ENCODE measurements around the gene NOX3. TPM values are rescaled to one million over a fixed set of nuclear protein-coding genes. Genes with fewer than 3 reads are reported as not detected.

The NOX3 gene
- total RNA-seq, 1 donor from 2014 or later = not detected

DNA sequence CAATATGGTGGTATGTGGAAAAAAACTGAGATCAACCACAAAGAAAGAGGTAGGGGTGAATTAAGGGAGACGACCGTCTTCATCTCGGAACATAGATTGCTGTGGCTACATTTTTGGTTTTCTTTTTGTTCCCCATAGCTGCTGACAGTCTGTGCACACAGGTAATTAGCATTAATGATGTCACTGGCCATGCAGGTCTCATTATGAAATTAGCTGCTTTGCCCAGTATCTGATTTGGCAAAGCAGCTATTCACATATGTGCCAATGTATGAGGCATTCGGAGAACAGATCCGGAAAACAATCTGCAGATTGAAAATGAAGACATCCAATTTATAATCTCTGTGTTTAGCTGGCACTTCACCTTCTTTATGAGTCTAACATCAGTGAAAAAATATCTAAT lies 13.1 kb downstream of the NOX3 start:
- DNase-seq (ENCODE audit: missing footprints) = no peak
- intact Hi-C loops (cut with DNase I) = no loop called here
- ATAC-seq = no peak

DNA sequence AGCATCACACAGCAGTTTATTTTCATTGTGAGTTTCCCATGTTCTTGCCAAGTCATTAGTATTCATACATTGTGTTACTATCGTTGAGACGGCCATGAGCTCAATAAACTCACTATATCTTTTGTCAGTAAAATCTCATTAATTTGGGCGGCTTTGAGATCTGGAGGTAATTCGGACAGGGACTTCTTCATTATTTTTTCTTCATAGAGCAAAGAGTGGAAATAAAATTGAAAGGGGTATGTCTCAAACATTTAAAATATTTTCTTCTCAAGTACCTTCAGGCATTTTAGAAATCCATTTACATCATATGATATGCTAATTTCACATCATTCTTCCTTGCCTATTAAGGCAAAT lies 14.6 kb downstream of the NOX3 start:
- DNase-seq (ENCODE audit: missing footprints) (no peak), ATAC-seq (no peak)
- intact Hi-C loops (cut with DNase I) = no loop called here

DNA sequence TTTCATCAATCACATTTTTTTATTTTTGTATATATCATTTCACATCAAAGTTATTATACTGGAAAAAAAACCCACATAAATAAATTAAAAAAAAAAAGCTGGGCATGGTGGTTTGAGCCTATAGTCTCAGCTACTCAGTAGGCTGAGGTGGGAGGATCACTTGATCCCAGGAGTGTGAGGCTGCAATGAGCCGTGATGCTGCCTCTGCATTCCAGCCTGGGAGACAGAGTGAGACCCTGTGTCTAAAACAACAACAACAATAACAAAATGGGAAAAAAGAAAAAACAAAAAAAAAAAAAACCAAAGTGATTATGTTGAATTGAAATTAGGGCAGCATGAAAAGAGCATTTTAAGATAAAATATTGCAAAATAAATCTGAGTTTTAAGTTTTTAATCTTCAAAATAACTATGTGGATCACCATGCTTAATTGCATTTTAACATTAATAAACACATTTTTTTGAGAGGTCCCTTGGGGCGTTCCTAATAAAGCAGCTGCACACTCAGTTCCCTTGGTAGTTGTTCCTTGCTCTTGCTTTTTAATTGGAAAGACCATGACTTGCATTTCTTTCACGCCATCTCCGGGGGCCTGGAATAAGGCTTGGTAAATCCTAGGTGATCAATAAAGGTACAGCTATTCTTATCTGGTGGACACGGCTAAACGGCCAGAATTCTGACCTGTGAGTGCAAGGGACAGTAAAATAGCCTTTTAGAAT lies 15.1 kb downstream of the NOX3 start:
- intact Hi-C loops (cut with DNase I) = no loop called here
- DNase-seq (ENCODE audit: missing footprints) (no peak), ATAC-seq (no peak)

DNA sequence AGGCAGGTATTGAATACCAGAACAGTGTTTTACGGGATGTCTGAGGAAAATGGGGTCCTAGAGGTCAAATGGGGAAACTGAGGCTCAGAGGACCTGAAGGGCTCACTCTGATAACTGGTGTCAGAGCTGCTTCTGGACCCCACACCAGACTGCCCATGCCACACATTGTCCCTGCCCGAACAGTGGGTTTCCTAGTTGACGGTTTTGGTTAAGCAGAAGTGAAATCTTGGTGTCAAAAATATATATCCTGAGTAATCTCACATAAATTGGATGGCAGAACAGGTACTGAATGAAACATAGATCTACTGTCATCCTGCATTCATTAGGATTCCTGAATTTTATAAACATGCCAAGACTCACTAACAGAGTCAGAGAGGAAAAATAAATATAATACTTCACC lies 16.3 kb downstream of the NOX3 start:
- intact Hi-C loops (cut with DNase I) = no loop called here
- ATAC-seq (no peak), DNase-seq (ENCODE audit: missing footprints) (no peak)

DNA sequence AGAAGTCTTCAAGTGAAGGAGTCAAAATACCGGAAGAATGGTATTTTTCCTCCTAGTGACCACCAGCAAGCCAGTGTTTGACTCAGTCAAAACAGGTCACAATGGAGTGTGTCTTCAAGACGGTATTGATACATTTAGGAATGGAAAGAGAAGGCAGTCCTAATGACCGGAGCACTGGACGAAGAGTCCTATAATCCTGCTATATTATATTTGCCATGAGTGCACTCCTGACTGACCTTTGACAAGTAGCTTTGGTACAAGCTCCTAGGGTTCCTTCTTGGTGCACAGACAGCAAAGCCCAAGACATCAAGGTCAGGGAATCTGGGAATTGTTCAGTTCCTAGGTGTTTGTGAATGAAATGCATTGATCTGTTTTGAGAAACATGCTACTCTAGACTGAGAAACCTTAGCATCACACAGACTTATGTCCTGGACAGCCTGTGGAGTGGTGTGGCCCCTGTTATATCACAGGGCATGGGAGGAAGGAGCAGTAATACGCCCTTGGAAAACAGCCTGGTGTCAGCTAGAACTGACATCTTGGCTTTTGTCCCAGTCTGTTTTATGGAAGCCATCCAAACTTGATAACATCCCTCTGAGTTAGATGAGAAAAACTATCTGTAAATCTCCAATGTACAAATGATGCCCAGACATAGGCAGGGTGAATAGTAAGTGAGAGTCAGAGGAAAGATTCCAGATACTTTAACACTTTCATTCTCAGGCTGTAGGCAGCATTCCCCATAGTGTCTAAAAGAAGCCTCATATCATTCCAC lies 18.5 kb downstream of the NOX3 start:
- no peak for DNase-seq (ENCODE audit: missing footprints)
- no peak for ATAC-seq
- intact Hi-C loops (cut with DNase I) = no loop called here

DNA sequence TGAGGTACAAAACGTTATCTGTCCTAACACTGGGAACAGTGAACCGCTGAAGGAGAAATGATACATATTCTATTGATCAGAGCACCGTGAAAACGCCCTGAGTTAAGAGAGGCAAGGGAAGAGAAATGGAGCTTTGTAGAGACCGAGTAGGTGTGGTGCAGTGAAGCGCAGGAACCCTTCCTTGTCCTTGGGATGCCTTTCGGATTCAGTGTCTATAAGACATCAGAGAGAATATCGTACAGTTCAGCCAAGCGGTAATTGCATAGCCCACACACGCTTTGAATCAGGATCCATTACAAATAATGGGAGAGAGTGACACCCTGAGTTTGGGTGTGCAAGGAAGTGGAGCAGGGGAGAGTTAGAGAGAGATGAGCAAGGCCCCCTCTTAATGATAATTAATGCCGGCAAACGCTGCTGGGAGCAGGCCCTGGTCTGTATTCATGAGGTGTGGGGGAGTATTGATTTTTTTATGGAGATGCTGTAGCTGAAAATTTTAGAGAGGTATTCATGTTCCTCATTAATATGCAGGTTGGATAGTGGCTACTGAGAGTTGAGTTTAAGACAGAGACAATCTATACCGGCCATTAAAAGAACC lies 20.7 kb downstream of the NOX3 start:
- DNase-seq (ENCODE audit: missing footprints) (no peak), ATAC-seq (no peak)
- intact Hi-C loops (cut with DNase I) = no loop called here

DNA sequence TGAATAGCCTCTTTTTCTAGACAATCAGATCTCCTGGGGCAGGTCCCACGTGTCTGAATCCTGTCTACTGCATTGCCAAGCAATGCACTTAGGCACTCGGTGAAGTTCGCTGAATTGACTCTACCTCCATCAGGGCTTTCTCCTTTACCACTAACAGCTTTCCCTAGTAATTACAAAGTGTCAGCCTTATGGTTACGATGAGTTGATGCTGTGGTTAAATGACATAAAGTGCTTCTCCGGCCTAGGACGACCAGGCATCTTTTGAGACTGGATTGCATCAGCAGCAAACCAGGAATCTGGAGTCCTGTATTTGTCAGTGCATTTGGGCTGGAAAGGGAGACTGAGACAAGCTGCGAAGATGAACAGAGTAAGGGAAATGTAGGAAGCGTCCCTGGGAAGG lies 21.5 kb downstream of the NOX3 start:
- no peak for DNase-seq (ENCODE audit: missing footprints)
- intact Hi-C loops (cut with DNase I) = no loop called here
- no peak for ATAC-seq

DNA sequence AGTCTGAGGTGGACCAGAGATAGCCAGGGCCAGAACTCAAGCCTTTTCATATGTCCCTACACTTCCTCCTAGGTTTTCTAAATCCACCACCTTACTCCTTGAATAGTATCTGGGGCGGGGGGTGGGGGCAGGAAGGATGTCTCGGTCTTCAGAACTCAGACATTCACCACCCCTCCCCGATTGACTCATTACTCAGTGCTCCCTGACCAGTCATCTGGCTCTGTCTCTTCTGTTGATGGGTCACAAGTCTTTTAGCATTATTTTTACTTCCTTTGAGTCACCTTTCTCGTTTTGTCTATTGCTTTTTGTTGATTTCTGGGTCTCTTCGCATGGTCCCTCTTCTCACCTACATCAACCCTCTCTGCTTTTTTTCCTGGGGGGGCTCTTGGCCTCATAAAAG lies 23.3 kb downstream of the NOX3 start:
- DNase-seq (ENCODE audit: missing footprints) (no peak), ATAC-seq (no peak)
- intact Hi-C loops (cut with DNase I) = no loop called here

DNA sequence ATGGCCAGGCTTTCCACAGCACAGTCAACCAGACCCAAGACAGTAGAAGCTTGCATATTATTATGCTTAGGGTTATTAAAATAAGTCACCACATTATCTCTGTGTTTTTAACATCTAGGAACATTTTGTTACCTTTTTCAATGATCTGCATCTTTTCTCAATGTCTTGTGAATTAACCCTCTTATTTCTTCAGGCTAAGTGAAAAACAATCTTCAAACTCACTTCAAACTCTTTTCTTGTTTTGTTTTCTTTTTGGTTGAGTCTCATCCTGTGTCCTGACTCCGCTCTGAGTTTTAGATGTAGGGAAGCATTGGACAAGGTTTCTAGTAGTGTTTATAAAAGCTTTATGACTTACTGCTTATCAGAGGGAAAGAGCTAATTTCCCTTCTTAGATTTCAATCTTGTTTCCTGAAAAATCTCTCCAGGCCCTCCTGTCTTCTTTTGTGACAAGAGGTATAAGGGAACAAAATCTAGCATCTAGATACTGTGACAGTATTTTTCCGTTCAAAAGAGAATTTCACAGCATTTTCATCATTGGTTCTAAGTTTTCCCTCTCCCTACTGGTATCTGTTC lies 26.2 kb downstream of the NOX3 start:
- intact Hi-C loops (cut with DNase I) = no loop called here
- DNase-seq (ENCODE audit: missing footprints) = no peak
- no peak for ATAC-seq

DNA sequence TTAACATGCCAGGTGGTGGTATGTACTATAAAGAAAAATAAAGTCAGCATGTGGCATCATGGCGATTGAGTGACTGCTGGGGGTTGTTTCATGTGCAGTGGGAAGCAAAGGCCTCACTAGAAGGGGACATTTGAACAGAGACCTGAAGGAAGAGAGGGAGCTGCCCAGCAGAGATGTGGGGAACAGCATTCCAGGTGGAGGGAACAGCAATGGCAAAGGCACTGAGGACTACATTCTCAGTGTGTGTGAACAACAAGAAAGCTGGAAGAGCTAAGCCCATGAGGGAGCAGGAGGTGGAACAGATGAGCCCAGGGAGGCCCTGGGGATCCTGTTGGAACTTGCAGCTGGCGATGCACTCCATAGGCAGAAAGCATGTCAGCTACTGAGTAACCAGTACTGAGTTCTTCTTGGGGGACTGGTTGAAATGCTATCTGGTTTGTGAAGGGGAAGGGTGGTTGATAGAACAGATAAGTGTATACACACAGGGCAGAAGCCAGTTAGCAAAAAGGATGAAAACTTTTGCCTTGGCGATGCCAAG lies 29.2 kb downstream of the NOX3 start:
- intact Hi-C loops (cut with DNase I) = no loop called here
- no peak for DNase-seq (ENCODE audit: missing footprints)
- ATAC-seq = no peak

DNA sequence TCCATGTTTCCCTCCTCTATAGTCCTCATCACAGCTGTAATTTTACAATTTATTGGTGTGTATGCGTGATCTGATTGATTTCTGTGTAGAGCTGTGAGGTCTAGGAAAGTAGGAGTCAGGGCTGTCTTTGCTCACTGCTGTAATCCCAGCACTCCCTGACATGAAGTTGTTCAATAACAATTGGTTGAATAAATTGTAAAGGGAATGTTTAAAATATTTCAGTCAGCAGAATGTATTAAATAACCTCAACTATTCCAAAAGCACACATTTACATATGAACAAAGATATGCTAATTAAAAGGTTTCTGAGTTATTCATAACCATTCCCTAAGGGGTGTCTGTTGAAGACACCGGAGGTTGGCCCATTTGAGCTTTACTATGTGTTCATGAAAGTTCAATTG lies 31.5 kb downstream of the NOX3 start:
- DNase-seq (ENCODE audit: missing footprints) (no peak), ATAC-seq (no peak)
- intact Hi-C loops (cut with DNase I) = no loop called here

DNA sequence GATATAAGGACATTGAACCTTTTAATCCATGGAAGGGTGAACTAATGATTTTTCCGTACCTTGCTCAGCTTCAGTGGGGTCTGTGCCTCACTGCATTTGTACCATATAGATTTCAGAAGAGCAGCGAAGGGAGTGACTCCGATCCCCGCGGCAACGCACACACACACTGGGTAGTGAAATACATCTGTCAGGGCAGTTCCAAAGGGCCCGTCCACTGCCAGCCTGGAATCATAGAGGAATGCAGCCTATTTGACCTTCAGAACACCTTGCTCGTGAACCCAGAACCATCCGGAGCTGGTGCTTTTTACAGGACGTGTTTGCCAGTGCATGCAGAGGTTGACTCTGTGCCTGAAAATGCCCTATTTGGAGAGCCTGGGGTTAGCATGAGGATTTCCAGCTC lies 33.0 kb downstream of the NOX3 start:
- ATAC-seq (no peak), DNase-seq (ENCODE audit: missing footprints) (no peak)
- intact Hi-C loops (cut with DNase I) = no loop called here

DNA sequence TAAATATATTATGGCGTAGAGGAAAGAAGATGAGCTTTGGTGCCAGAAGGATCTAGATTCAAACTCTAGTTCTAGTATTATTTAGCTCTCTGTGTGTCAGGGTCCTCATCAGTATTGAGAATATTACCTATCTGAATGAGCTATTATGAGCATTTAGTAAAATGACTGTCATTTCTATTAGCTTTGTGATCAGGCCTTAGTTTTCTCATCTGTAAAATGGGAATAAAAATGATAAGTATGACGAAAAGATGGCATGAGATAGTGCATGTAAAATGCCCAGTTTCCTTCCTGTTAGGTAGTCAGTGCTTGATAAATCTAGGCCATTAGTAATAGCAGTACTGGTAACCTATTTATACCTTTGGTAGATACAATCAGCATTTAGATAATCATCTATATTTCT lies 35.1 kb downstream of the NOX3 start:
- intact Hi-C loops (cut with DNase I) = no loop called here
- no peak for DNase-seq (ENCODE audit: missing footprints)
- no peak for ATAC-seq

DNA sequence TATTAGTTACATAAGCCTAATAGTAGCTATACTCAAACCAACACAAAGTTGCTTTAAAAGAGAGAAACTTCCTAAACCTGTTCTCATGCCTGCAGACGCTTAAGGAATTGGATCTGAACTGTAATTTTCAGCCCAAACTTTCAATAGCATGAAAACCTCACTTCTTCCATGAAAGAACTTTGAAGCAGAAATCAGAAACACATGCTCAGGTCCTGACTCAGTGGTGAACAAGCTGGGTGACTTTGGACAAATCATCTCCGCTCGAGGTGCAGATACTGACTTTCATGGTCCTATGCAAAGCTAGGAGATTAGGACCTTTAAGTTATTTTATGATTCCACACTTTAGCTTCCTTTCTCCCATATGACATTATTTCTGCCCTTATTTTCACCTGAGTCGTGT lies 36.5 kb downstream of the NOX3 start:
- no peak for DNase-seq (ENCODE audit: missing footprints)
- intact Hi-C loops (cut with DNase I) = no loop called here
- no peak for ATAC-seq

DNA sequence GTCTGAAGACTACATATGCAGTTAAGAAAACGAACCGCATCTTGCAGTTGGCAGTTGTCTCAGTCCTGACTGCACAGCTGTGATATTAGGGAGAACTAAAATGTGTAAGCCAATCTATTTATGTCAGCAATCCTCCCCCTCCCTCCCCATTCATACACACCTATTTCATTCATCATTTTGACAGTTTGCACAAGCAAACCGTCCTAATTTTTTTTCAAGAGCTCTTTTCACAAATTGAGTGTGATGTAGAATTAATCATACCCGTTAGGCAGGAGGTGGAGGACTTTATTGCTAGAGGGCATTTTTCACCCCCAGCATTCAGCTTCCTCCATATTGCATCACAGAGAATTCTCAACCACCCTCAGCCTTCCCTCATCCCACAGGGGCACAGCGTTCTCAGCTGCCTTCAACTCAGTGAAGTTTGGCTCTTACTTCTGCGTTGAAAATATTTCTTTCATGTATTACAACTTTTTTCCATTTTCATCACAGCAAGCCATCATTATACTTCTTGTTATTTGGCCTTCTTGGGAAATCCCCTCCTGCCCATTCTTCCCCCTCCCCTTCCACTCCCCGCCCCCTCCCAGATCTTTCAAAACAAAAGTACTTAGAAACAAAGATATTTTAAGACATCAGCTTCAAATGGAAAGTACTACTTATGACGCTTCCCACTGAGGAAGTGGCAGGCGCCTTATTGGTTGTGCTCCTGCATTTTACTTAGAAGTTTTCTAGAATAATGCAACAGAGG lies 37.5 kb downstream of the NOX3 start:
- intact Hi-C loops (cut with DNase I) = no loop called here
- no peak for DNase-seq (ENCODE audit: missing footprints)
- no peak for ATAC-seq

DNA sequence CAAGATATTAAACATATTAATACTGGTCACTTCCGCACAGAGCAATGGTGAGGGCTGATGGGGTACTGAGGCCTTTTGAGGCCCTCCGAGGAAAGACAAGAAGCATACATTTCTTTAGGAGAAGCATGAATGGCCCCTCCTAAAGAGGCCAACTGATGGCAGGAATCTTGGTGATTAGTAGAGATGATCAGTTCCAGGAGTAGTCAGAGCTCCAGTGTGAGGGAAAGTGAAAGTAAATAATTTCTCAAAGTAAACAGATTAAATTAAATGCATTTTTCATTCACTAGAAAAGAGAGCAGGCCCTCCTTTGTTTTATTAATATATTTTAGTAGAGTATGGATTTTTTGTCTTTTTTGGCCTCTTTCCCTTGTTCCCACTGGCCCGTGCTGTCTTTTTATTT lies 38.2 kb downstream of the NOX3 start:
- ATAC-seq = no peak
- DNase-seq (ENCODE audit: missing footprints) = no peak
- intact Hi-C loops (cut with DNase I) = no loop called here

DNA sequence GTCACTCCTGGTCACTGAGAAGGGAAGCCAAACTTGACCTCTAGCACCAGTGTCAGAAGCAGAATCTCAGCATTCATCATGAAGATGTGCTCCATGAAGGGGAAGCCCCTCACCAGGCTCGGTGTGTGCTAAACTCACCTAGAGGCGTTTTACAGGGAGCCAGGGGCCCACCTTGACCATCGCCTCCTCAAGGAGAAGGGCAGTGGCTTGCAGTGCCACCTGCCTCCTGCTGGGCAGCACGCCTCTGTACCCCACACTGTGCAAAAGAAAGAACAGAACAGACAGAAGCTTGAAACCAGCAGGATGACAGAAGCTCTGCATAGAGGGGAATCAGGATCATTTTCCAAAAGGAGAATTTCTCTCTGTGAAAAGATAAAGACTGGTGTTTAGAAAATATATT lies 39.7 kb downstream of the NOX3 start:
- DNase-seq (ENCODE audit: missing footprints) = no peak
- ATAC-seq = no peak
- intact Hi-C loops (cut with DNase I) = no loop called here

DNA sequence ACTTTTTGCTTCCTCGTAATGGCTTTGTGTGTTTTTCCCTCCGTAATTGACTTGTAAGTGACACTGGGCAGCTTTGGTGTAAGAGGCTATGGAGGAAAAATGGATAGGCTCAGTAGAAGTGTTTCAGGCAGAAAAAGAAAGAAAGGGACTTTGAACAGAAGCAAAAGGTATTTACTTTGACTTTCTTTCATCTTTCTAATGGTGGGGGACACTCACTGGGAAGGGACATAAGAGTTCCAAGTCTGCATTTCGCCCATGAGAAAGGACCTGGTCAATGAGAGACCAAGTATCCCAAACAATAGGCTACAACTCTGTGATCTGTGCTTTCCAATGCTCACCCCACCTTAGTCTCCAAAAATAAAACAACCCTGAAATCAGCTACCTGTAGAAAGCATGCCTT lies 41.6 kb downstream of the NOX3 start:
- intact Hi-C loops (cut with DNase I) = no loop called here
- DNase-seq (ENCODE audit: missing footprints) (no peak), ATAC-seq (no peak)

DNA sequence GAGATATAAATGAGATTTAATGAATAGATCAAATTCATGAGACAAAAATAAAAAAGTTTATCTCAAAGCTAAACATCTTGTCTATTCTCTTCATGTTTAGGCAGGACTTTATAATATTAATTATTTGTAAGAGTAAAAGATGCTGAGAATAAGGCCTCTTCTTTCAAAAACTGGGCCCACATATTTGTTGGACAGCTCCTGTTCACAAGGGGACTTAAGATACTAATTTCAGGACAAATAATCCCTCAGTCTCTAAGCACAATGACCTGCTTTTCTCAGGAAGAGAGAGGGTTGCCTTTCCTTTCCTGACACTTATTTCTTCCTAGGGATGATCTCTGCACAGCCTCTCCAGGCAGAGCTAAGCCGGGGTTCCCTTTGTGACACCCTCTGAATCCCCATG lies 43.3 kb downstream of the NOX3 start:
- DNase-seq (ENCODE audit: missing footprints) (no peak), ATAC-seq (no peak)
- intact Hi-C loops (cut with DNase I) = no loop called here

Measured in Right ventricle myocardium inferior (tissue), 1 donor.